LNCaP clone FGC (cell line): ENCODE data around the gene MYO5A.

ENCODE experiments used
- DNase-seq: peaks from one replicate; pipeline ENCODE4 v3.0.0-alpha.2; 2011; ENCODE audit warnings: low read depth
- H3K4me3 ChIP-seq: 2 replicates; pipeline ENCODE4 v1.5.1; 2011; ENCODE audit warnings: mild to moderate bottlenecking, low read depth, low read length, control low read depth
- CTCF ChIP-seq: IDR thresholded peaks from 2 replicates; pipeline ENCODE4 v1.5.1; 2012; ENCODE audit warnings: mild to moderate bottlenecking; ENCODE audit not compliant: control insufficient read depth, insufficient read depth; ENCODE audit errors: extremely low read depth

Gene MYO5A

GRCh38 chr15:52309154-52309548, 219.5 kb downstream of the MYO5A start:
- no peak overlapping the region for H3K4me3 ChIP-seq
- no peak for TF ChIP-seq CTCF
- DNase-seq = no peak

- H3K4me3 ChIP-seq = no peak overlapping the region
- no peak for TF ChIP-seq CTCF
- no peak for DNase-seq
Measured at GRCh38 chr15:52308446-52309153, 220.1 kb downstream of the MYO5A start.

GRCh38 chr15:52307847-52308246, 220.8 kb downstream of the MYO5A start:
- DNase-seq = no peak
- no peak for TF ChIP-seq CTCF
- H3K4me3 ChIP-seq = no peak overlapping the region

GRCh38 chr15:52306270-52306669, 222.4 kb downstream of the MYO5A start:
- no peak for TF ChIP-seq CTCF
- DNase-seq = no peak
- no peak overlapping the region for H3K4me3 ChIP-seq

- DNase-seq = no peak
- TF ChIP-seq CTCF = no peak
- H3K4me3 ChIP-seq = no peak overlapping the region
Measured at GRCh38 chr15:52303093-52303772, 225.4 kb downstream of the MYO5A start.

- no peak for DNase-seq
- no peak for TF ChIP-seq CTCF
- H3K4me3 ChIP-seq = no peak overlapping the region
Measured at GRCh38 chr15:52301265-52301847, 227.3 kb downstream of the MYO5A start.
